Measurements from ENCODE around the gene BLCAP.
"Not testable (repeated sequence)": the region's sequence is repeated elsewhere in the genome, so short reads cannot be mapped to it uniquely, and the experiment has no call there.

BLCAP gene

DNA sequence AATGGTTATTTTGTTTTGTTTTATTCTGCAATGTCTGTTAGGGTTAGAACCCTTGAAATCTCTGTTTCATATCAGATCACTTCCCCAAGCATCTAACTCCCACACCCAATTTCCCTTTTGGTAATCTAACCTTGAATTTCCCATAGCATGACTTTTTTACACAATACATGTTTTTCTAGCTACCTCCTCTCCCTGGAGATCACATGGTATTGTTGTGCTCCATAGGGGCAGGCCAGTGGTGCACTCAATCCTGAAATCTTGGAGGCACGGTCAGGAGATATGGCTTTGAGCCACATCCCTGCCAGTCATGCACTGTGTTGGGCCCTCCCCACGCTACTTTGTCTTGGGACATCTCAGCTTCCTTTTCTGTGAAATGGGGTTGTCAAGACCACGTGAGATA is 43.3 kb downstream of the BLCAP start:
- DNase-seq (ENCODE audit: low spot score in 2 of 2) (no peak), ATAC-seq (ENCODE audit: low read depth) (no peak)
- Mint-ChIP-seq H3K4me3 (no peak overlapping the region), H3K27me3 (peaks cover 4% of the 10 kb centered on the region), H3K9me3 (no peaks in the 10 kb centered on the region), H3K4me1 (peaks cover 23% of the 10 kb centered on the region), H3K27ac (no peak overlapping the region), H3K36me3 (peaks cover 20% of the 10 kb centered on the region)

DNA sequence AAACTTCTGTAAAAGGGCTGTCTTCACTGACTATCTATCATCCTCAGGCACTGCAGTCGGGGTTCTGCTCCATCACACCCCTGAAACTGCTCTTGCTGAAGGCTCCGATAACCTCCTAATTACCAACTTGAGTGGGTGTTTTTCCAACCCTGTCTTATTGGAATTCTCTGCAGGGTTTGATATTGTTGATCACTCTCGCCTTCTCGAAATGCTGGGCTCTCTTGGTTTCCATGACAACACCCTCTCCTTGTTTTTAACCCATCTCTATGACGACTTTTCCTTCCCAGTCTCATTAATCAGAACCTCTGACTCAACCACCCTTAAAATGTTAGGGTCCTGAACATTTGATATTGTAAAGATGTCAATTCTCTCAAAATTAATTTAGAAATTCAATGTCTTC is 46.1 kb downstream of the BLCAP start:
- H3K27me3 Mint-ChIP-seq: peaks cover 5% of the 10 kb centered on the region
- no peak overlapping the region for H3K27ac Mint-ChIP-seq
- peaks cover 7% of the 10 kb centered on the region for H3K4me1 Mint-ChIP-seq
- H3K4me3 Mint-ChIP-seq: no peak overlapping the region
- DNase-seq (ENCODE audit: low spot score in 2 of 2) (no peak), ATAC-seq (ENCODE audit: low read depth) (no peak)
- peaks cover under 1% of the 10 kb centered on the region for H3K9me3 Mint-ChIP-seq
- H3K36me3 Mint-ChIP-seq: peaks cover 20% of the 10 kb centered on the region

DNA sequence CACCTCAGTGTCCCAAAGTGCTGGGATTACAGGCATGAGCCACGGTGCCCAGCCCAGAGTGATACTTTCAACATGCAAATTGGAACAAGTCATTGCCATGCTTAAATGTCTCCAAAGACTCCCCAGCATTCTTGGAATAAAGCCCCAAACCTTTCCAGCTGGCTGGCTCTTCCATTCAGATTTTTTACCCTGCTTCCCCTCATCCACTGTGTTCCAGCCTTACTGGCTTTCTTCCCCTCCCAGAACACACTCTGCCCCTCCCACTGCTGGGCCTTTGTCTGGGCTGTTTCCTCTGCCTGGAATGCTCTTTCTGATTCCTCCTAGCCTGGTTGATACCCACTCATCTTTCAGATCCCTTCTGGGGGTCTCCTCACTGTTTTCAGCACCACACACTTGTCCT is 46.8 kb downstream of the BLCAP start:
- no peak overlapping the region for H3K27ac Mint-ChIP-seq
- peaks cover 1% of the 10 kb centered on the region for H3K9me3 Mint-ChIP-seq
- no peak for ATAC-seq (ENCODE audit: low read depth)
- peaks cover 8% of the 10 kb centered on the region for H3K27me3 Mint-ChIP-seq
- H3K36me3 Mint-ChIP-seq: peaks cover 21% of the 10 kb centered on the region
- no peak overlapping the region for H3K4me3 Mint-ChIP-seq
- DNase-seq (ENCODE audit: low spot score in 2 of 2): no peak
- peaks cover 7% of the 10 kb centered on the region for H3K4me1 Mint-ChIP-seq

DNA sequence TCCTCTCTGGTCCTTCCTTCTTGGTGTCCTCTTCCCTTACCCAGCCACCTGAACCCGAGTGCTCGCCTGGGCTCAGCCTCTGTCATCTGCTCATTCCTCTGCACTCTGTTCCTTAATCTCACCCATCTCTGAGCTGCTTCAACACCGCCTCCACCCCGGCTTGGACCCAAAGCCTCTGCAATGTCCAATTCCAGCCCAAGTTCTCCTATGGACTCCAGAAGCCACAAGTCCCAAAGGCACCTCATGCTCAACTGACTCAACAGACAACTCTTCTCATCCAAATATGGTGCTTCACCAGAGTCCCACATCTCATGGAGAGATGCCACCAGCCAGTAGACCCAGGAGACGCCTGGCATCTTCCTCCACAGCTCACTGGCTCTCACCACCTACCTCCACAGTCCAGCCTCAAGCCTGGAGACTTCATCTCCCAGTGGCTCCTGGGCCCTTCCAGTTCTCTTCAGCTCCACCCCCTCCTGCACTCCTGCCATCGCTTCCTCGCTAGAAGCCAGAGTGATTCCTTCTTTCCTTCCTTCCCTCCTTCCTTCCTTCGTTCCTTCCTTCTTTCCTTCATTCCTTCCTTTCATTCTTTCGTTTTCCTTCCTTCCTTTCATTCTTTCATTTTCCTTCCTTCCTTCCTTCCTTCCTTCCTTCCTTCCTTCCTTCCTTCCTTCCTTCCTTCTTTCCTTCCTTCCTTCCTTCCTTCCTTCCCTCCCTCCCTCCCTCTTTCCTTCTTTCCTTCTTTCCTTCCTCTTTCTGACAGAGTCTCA is 47.6 kb downstream of the BLCAP start:
- Mint-ChIP-seq H3K36me3 (peaks cover 15% of the 10 kb centered on the region), H3K27ac (no peak overlapping the region), H3K4me3 (no peak overlapping the region), H3K27me3 (peaks cover 10% of the 10 kb centered on the region), H3K9me3 (peaks cover 3% of the 10 kb centered on the region), H3K4me1 (peaks cover 7% of the 10 kb centered on the region)
- ATAC-seq (ENCODE audit: low read depth) (no peak), DNase-seq (ENCODE audit: low spot score in 2 of 2) (no peak)

DNA sequence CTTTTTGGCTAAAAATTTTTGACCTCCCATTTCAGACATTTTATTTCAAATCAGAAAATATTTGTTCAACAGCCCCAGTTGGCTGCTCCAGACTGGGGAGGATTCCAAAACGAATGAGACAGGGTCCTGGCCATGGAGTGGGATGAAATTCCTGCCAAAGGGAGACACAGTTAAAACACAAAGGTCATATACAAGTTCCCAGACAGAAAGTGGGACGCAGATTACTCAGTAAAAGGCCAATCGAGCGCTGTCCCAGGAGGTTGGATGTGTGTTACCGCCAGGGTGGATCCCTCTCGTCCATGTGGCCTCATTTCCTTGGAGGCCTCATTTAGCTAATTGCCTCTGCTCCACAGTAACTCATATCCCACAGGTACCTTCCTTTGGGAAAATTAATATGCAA is 48.4 kb downstream of the BLCAP start:
- H3K9me3 Mint-ChIP-seq: peaks cover 3% of the 10 kb centered on the region
- peaks cover 4% of the 10 kb centered on the region for H3K4me1 Mint-ChIP-seq
- H3K36me3 Mint-ChIP-seq: peaks cover 11% of the 10 kb centered on the region
- peaks cover 13% of the 10 kb centered on the region for H3K27me3 Mint-ChIP-seq
- no peak overlapping the region for H3K4me3 Mint-ChIP-seq
- H3K27ac Mint-ChIP-seq: no peak overlapping the region
- DNase-seq (ENCODE audit: low spot score in 2 of 2) (no peak), ATAC-seq (ENCODE audit: low read depth) (no peak)

DNA sequence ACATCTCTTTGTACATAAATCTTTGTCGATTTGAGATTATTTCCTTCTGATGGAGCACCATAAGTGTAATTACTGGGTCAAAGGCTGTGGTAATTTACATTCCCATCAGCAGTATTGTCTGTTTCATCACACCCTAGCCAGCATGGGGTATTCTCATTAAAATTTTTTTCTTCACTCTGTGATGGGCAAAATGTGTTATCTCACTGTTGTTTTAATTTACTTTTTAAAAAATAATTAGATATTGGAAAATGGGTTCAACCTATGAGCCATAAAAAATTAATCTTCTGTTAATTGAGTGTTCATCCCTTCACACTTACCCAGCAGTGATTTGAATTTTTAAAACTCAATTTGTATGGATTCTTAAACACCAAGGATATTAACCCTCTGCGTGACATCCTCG is 50.6 kb downstream of the BLCAP start:
- Mint-ChIP-seq H3K36me3 (peaks cover 11% of the 10 kb centered on the region), H3K4me1 (peaks cover 4% of the 10 kb centered on the region), H3K4me3 (no peak overlapping the region), H3K9me3 (peaks cover 3% of the 10 kb centered on the region), H3K27ac (no peak overlapping the region), H3K27me3 (peaks cover 13% of the 10 kb centered on the region)
- DNase-seq (ENCODE audit: low spot score in 2 of 2) (no peak), ATAC-seq (ENCODE audit: low read depth) (no peak)

DNA sequence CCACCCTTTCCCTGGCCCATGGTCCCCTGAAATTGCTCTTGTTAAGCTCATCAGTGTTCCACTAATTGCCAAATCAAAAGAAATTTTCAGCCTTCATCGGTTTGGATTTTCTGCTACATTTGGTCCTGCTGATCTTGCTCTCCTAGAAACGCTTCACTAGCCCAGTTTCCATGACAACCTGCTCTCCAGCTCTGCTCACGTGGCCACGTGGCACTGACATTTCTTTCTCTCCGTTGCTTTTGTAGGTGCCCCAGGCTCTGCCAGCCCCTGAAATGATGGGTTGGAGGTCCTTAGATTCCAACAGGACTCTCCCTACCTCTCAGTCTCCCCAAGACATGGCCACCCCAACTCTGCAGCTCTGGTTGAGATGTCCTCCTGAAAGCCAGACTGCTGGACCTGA is 52.4 kb downstream of the BLCAP start:
- no peak overlapping the region for H3K4me3 Mint-ChIP-seq

DNA sequence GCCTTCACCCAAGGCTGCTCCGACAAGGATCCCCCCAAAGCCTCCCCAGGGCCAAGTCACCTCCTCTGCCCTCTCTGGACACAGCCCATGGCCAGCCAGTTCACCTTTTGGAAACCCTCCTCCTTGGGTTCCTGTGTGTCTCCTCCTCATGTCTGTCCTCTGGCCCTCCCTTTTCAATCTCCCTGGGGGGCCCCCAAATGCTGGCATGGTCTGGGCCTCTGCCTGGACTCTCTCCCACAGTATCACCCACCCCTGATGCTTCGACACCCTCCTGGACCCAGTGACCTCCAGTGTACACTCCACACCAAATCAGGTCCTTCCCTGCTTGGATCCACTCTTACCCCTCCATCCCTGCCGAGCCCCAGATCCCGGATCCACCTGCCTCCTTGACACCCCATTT is 53.3 kb downstream of the BLCAP start:
- peaks cover 10% of the 10 kb centered on the region for H3K27me3 Mint-ChIP-seq
- H3K27ac Mint-ChIP-seq: no peak overlapping the region
- peaks cover 3% of the 10 kb centered on the region for H3K9me3 Mint-ChIP-seq
- DNase-seq (ENCODE audit: low spot score in 2 of 2) (no peak), ATAC-seq (ENCODE audit: low read depth) (no peak)
- peaks cover 2% of the 10 kb centered on the region for H3K4me1 Mint-ChIP-seq
- H3K4me3 Mint-ChIP-seq: no peak overlapping the region
- peaks cover 1% of the 10 kb centered on the region for H3K36me3 Mint-ChIP-seq

More for the DNA sequence above, 52.4 kb downstream of the BLCAP start:
- peaks cover 3% of the 10 kb centered on the region for H3K9me3 Mint-ChIP-seq
- peaks cover 6% of the 10 kb centered on the region for H3K36me3 Mint-ChIP-seq
- peaks cover under 1% of the 10 kb centered on the region for H3K4me1 Mint-ChIP-seq
- no peak overlapping the region for H3K27ac Mint-ChIP-seq
- peaks cover 9% of the 10 kb centered on the region for H3K27me3 Mint-ChIP-seq
- DNase-seq (ENCODE audit: low spot score in 2 of 2) (no peak), ATAC-seq (ENCODE audit: low read depth) (no peak)

DNA sequence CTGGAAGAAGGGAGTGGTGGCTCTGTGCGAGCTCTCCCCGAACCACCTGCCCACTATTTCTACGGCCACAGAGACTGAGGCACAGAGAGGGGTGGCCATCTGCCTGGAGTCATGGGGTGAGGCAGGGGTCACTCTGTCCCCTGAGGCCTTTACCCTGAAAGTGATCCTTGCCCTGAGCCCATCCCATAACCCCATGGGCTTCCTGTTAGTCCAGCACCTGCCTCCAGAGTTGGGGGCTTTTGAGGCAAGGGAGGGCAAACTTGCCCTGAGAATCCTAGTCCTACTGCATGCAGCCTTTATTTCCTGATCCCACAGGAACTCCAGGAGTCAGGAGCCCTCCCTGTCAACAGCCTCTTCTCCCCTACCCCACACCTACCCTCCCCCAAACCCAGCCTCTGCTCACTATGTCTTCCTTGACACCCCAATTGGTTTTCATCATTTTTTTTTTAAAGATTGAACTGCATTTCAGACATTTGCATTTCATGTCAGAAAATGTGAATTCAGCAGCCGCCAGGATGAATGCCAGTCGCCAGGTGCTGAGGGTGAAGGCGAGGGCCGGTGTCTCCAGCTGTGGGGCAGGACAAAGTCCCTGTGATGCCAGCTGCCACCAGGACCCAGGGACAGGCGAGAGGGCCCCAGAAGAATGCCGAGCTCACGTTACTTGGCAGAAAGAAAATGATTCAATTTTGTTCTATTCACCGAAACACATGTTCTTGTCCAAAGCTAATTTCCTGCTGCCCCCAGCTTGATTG is 54.3 kb downstream of the BLCAP start:
- Mint-ChIP-seq H3K36me3 (peaks cover 1% of the 10 kb centered on the region), H3K27ac (no peak overlapping the region), H3K4me3 (no peak overlapping the region), H3K9me3 (peaks cover 3% of the 10 kb centered on the region), H3K27me3 (peaks cover 14% of the 10 kb centered on the region), H3K4me1 (peaks cover 7% of the 10 kb centered on the region)
- DNase-seq (ENCODE audit: low spot score in 2 of 2): no peak
- no peak for ATAC-seq (ENCODE audit: low read depth)

DNA sequence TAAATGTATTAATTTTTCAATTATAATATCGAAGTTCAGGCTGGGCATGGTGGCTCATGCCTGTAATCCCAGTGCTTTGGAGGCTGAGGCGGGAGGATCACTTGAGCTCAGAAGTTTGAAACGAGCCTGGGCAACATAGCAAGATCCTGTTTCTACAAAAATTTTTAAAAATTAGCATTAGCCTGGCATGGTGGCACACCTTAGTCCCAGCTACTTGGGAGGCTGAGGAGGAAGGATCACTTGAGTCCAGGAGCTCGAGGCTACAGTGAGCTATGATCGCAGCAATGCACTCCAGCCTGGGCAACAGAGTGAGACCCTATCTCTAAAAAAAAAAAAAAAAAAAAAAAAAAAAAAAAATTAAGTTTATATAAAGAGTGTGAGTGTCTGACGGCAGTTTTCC is 55.2 kb downstream of the BLCAP start:
- not testable (repeated sequence) for DNase-seq (ENCODE audit: low spot score in 2 of 2); H3K36me3 Mint-ChIP-seq; H3K27ac Mint-ChIP-seq; H3K9me3 Mint-ChIP-seq; H3K4me1 Mint-ChIP-seq; ATAC-seq (ENCODE audit: low read depth); H3K4me3 Mint-ChIP-seq
- H3K27me3 Mint-ChIP-seq: peaks cover 17% of the 10 kb centered on the region

DNA sequence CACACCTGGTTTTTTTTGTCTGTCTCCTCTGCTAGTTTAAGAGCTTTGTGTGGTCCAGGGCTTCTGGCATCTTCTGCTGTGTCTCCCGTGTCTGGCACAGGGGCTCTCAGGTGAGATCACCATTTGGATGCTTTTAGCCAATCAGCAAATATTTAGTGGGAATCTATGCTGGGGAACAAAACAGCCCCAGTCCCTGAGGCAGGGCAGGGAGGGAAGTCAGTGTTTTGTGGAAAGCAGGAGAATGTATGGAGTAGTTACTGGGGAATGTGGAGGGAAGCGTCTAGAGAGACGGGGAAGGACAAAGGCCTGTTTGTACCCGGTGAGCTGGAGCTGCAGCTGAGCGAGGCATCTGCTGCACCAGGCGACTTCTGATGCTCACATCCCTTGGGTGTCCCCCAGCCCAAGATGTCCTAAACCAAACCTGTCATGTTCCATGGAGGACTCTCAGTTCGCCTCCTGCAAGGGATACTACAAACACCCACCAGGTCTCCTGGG is 55.9 kb downstream of the BLCAP start:
- H3K27ac Mint-ChIP-seq: no peak overlapping the region
- peaks cover 1% of the 10 kb centered on the region for H3K36me3 Mint-ChIP-seq
- no peak for ATAC-seq (ENCODE audit: low read depth)
- no peak overlapping the region for H3K4me3 Mint-ChIP-seq
- no peak for DNase-seq (ENCODE audit: low spot score in 2 of 2)
- peaks cover 7% of the 10 kb centered on the region for H3K4me1 Mint-ChIP-seq
- H3K9me3 Mint-ChIP-seq: peaks cover 3% of the 10 kb centered on the region
- H3K27me3 Mint-ChIP-seq: peaks cover 20% of the 10 kb centered on the region

DNA sequence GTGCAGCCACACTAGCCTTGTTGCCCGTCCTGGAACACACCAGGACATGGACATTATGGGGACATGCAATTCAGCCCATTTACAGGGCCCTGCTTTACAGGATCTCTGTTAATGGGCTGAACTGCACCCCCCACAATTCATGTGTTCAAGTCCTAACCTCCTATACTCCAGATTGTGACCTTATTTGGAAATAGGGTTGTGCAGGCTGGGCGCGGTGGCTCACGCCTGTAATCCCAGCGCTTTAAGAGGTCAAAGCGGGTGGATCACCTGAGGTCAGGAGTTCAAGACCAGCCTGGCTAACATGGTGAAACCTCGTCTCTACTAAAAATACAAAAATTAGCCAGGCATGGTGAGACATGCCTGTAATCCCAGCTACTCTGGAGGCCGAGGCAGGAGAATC is 57.5 kb downstream of the BLCAP start:
- not testable (repeated sequence) for ATAC-seq (ENCODE audit: low read depth); H3K9me3 Mint-ChIP-seq; H3K4me1 Mint-ChIP-seq; H3K27ac Mint-ChIP-seq; H3K36me3 Mint-ChIP-seq; DNase-seq (ENCODE audit: low spot score in 2 of 2); H3K4me3 Mint-ChIP-seq
- H3K27me3 Mint-ChIP-seq: peaks cover 21% of the 10 kb centered on the region

DNA sequence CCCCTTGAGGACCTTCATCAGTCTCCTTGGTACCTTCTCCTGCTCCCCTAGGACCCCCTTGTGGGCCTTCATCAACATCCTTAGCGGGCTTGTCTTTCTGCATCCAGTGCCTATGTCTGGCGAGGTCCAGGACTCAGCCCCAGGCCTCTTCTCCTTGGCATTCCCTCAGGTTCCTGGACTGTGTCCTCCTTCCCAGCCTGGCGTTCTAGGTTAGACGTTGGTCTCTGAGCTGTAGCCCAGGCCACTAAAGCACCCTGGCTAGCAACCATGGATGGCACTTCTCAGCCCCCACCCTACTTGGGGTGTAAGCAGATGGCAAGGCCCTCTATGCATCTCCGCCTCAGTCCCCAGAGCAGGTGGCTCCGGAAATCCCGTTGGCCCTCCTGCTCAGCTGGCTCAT is 58.1 kb downstream of the BLCAP start:
- H3K9me3 Mint-ChIP-seq: no peaks in the 10 kb centered on the region
- no peak overlapping the region for H3K27ac Mint-ChIP-seq

DNA sequence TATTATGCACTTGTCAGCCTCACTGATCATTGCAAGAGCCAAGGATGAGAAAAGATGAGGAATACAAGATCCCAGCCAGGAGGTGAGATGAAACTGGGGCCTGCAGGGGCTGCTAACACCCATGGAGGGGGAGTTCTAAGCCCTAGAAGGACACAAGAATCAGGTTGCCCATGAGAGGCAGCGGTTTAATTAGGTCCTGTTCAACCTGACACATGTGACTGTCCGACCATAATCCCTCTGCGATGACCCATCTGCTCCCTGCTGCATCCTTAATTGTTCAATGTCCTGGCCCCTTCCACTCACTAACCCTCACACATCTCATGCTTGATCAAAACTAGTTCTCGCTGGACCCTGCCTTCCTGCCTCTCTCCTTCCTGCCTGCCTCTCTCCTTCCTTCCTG is 58.8 kb downstream of the BLCAP start:
- DNase-seq (ENCODE audit: low spot score in 2 of 2): no peak
- Mint-ChIP-seq H3K27ac (no peak overlapping the region), H3K27me3 (peaks cover 17% of the 10 kb centered on the region), H3K4me1 (peaks cover 12% of the 10 kb centered on the region), H3K4me3 (no peak overlapping the region), H3K36me3 (peaks cover 2% of the 10 kb centered on the region), H3K9me3 (no peaks in the 10 kb centered on the region)
- ATAC-seq (ENCODE audit: low read depth): no peak

More for the DNA sequence above, 58.1 kb downstream of the BLCAP start:
- DNase-seq (ENCODE audit: low spot score in 2 of 2) (no peak), ATAC-seq (ENCODE audit: low read depth) (no peak)
- Mint-ChIP-seq H3K4me3 (no peak overlapping the region), H3K27me3 (peaks cover 17% of the 10 kb centered on the region), H3K4me1 (peaks cover 12% of the 10 kb centered on the region), H3K36me3 (peaks cover 2% of the 10 kb centered on the region)

Measured in memory B cell (primary cell).